Measurements from ENCODE around the gene DNA2. TPM values are rescaled to one million over a fixed set of nuclear protein-coding genes. Genes with fewer than 3 reads are reported as not detected.

Gene DNA2
- total RNA-seq, 1 experiment from 2014 or later: 20.9 TPM

DNA sequence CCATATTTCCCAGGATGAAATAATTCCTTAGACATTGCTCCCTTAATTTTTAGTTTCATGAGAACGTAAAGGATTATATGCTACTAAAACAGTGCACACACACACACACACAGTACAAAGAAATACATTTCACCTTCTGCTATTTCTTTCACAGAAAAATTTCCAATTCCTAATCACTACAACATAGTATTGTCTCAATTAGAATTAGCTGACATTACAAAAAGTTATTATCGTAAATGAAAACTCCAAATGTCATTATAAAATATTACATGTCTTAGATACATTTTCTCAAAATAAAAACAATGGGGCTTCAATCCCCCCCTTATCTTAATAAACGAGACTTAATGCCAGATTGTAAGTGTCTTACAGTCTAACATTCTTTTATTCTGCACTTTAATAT is 52.4 kb downstream of the DNA2 start:
- no TSS peak for BruUV-seq (replicated peaks)
- H3K4me2 ChIP-seq (ENCODE audit: low read length): no peak overlapping the region
- no peaks in the 10 kb centered on the region for H3K9me3 ChIP-seq (ENCODE audit: control insufficient read depth in 1 of 2, insufficient read depth in 1 of 2, low read depth in 1 of 2, low read length in 2 of 2)
- H3K4me1 ChIP-seq (ENCODE audit: control insufficient read depth in 1 of 2, insufficient read depth in 2 of 2, low read length in 2 of 2): no peaks in the 10 kb centered on the region
- TF ChIP-seq, protein P1, sequence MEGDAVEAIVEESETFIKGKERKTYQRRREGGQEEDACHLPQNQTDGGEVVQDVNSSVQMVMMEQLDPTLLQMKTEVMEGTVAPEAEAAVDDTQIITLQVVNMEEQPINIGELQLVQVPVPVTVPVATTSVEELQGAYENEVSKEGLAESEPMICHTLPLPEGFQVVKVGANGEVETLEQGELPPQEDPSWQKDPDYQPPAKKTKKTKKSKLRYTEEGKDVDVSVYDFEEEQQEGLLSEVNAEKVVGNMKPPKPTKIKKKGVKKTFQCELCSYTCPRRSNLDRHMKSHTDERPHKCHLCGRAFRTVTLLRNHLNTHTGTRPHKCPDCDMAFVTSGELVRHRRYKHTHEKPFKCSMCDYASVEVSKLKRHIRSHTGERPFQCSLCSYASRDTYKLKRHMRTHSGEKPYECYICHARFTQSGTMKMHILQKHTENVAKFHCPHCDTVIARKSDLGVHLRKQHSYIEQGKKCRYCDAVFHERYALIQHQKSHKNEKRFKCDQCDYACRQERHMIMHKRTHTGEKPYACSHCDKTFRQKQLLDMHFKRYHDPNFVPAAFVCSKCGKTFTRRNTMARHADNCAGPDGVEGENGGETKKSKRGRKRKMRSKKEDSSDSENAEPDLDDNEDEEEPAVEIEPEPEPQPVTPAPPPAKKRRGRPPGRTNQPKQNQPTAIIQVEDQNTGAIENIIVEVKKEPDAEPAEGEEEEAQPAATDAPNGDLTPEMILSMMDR (IDR thresholded peaks at IDR 0.05 in 2 of 3, conservative IDR thresholded peaks at IDR 0.05 in 1 of 3; ENCODE audit: borderline replicate concordance in 1 of 3, insufficient read depth in 1 of 3, low read depth in 2 of 3, low read length in 2 of 3): no peak
- TF ChIP-seq ZFX (IDR thresholded peaks at IDR 0.05) (no peak), SP1 (IDR thresholded peaks at IDR 0.05; ENCODE audit: low read depth) (no peak)
- H3K36me3 ChIP-seq (ENCODE audit: control insufficient read depth in 1 of 2, insufficient read depth in 2 of 2, low read length in 2 of 2): peaks cover 15 to 21% of the 10 kb centered on the region in 2 experiments
- ChIA-PET POLR2A (no interaction called here), CTCF (no interaction called here), RAD21 (ENCODE audit: low non-redundant PET in 1 of 2, low total read pairs in 2 of 2, uncharacterized antibody in 2 of 2, unreplicated experiment in 2 of 2) (no interaction called here)
- no peak overlapping the region for H3K27ac ChIP-seq (ENCODE audit: low read depth, low read length)
- no peak overlapping the region for H3K4me3 ChIP-seq (replicated peaks in 1 of 2; ENCODE audit: low read depth in 1 of 2, low read length in 2 of 2)
- no peaks in the 10 kb centered on the region for H3K9me2 ChIP-seq (ENCODE audit: insufficient read depth)
- no peak overlapping the region for H3K9ac ChIP-seq (ENCODE audit: low read length)
- H2AFZ ChIP-seq (ENCODE audit: low read depth, low read length, poor library complexity, severe bottlenecking): no peak overlapping the region
- H3K27me3 ChIP-seq (ENCODE audit: insufficient read depth, low read length): no peaks in the 10 kb centered on the region
- DNase-seq (ENCODE audit: low read depth, low spot score) (no peak), ATAC-seq (no peak)
- intact Hi-C loops (cut with micrococcal nuclease): no loop called here
- no peaks in the 10 kb centered on the region for H4K20me1 ChIP-seq (ENCODE audit: insufficient read depth)
- H3K79me2 ChIP-seq (ENCODE audit: insufficient read depth, low read length): no peaks in the 10 kb centered on the region

DNA sequence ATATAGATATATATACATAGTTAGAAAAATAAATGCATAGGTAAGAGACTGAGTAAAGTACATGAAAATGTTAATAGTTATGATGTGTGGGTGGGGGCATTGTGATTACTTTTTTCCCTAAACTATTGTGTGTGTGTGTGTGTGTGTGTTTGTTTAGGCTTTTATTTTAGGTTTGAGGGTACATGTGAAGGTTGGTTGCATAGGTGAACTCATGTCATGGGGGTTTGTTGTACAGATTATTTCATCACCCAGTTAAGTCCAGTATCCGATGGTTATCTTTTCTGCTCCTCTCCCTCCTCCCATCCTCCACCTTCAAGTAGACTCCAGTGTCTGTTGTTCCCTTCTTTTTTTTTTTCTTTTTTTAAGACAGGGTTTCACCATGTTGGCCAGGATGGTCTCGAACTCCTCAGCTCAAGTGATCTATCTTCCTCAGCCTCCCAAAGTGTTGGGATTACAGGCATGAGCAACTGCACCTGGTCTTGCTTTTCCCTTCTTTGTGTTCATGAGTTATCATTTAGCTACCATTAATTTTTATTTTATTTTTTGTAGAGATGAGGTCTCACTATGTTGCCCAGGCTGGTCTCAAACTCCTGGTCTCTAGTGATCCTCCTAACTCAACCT is 62.8 kb downstream of the DNA2 start:
- Histone ChIP-seq H3K9me2 (ENCODE audit: insufficient read depth) (no peaks in the 10 kb centered on the region), H4K20me1 (ENCODE audit: insufficient read depth) (no peaks in the 10 kb centered on the region), H3K36me3 (ENCODE audit: control insufficient read depth in 1 of 2, insufficient read depth in 2 of 2, low read length in 2 of 2) (no peaks in the 10 kb centered on the region), H3K27me3 (ENCODE audit: insufficient read depth, low read length) (no peaks in the 10 kb centered on the region), H3K4me2 (ENCODE audit: low read length) (no peak overlapping the region), H3K27ac (ENCODE audit: low read depth, low read length) (no peak overlapping the region), H3K79me2 (ENCODE audit: insufficient read depth, low read length) (peaks cover 29% of the 10 kb centered on the region), H3K4me3 (replicated peaks in 1 of 2; ENCODE audit: low read depth in 1 of 2, low read length in 2 of 2) (no peak overlapping the region), H3K4me1 (ENCODE audit: control insufficient read depth in 1 of 2, insufficient read depth in 2 of 2, low read length in 2 of 2) (peaks cover 7 to 23% of the 10 kb centered on the region in 2 experiments; a peak in 3 of 4 replicates), H2AFZ (ENCODE audit: low read depth, low read length, poor library complexity, severe bottlenecking) (no peak overlapping the region), H3K9ac (ENCODE audit: low read length) (no peak overlapping the region), H3K9me3 (ENCODE audit: control insufficient read depth in 1 of 2, insufficient read depth in 1 of 2, low read depth in 1 of 2, low read length in 2 of 2) (no peaks in the 10 kb centered on the region)
- POLR2A ChIA-PET: interaction anchor here (1.5 kb wide), 1 partner anchor 14 kb away, joined by 4 read pairs; no protein-coding TSS in a partner anchor
- RAD21 ChIA-PET (ENCODE audit: low non-redundant PET in 1 of 2, low total read pairs in 2 of 2, uncharacterized antibody in 2 of 2, unreplicated experiment in 2 of 2): interaction anchor here in 1 of 2 experiments (0.7 kb wide), 1 partner anchor 185 kb away, joined by 3 read pairs; no protein-coding TSS in a partner anchor
- CTCF ChIA-PET: no interaction called here
- TF ChIP-seq YY1 (IDR thresholded peaks at IDR 0.05; ENCODE audit: extremely low read depth, insufficient replicate concordance, low read depth, low read length): no peak
- TF ChIP-seq, protein P2, sequence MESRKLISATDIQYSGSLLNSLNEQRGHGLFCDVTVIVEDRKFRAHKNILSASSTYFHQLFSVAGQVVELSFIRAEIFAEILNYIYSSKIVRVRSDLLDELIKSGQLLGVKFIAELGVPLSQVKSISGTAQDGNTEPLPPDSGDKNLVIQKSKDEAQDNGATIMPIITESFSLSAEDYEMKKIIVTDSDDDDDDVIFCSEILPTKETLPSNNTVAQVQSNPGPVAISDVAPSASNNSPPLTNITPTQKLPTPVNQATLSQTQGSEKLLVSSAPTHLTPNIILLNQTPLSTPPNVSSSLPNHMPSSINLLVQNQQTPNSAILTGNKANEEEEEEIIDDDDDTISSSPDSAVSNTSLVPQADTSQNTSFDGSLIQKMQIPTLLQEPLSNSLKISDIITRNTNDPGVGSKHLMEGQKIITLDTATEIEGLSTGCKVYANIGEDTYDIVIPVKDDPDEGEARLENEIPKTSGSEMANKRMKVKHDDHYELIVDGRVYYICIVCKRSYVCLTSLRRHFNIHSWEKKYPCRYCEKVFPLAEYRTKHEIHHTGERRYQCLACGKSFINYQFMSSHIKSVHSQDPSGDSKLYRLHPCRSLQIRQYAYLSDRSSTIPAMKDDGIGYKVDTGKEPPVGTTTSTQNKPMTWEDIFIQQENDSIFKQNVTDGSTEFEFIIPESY (IDR thresholded peaks at IDR 0.05; ENCODE audit: extremely low read depth, insufficient replicate concordance, low read length): no peak
- no peak for TF ChIP-seq ELF1 (IDR thresholded peaks at IDR 0.05; ENCODE audit: borderline replicate concordance, low read depth)
- TF ChIP-seq TCF7L2 (IDR thresholded peaks at IDR 0.05; ENCODE audit: borderline replicate concordance, extremely low read depth, insufficient read depth, insufficient read length): no peak
- no peak for TF ChIP-seq SRF (IDR thresholded peaks at IDR 0.05; ENCODE audit: low read depth)
- TF ChIP-seq EZH2 (IDR thresholded peaks at IDR 0.05): no peak
- no peak for TF ChIP-seq CBX3 (IDR thresholded peaks at IDR 0.05; ENCODE audit: low read depth)
- TF ChIP-seq, protein P3, sequence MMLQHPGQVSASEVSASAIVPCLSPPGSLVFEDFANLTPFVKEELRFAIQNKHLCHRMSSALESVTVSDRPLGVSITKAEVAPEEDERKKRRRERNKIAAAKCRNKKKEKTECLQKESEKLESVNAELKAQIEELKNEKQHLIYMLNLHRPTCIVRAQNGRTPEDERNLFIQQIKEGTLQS (IDR thresholded peaks at IDR 0.05): no peak
- TF ChIP-seq POLR2A (IDR thresholded peaks at IDR 0.05; ENCODE audit: borderline replicate concordance, extremely low read depth, insufficient read depth, insufficient read length): no peak
- no peak for TF ChIP-seq EGR1 (IDR thresholded peaks at IDR 0.05; ENCODE audit: low read depth)
- TF ChIP-seq POLR2AphosphoS5 (IDR thresholded peaks at IDR 0.05; ENCODE audit: low read depth, low read length): no peak
- ATAC-seq (no peak), DNase-seq (ENCODE audit: low read depth, low spot score) (no peak)
- intact Hi-C loops (cut with micrococcal nuclease): no loop called here
- BruUV-seq (replicated peaks): no TSS peak

All from HCT116 (cell line).